MM.1S (cell line): Measurements from ENCODE around the gene LHB.
"Not testable (repeated sequence)": the region's sequence is repeated elsewhere in the genome, so short reads cannot be mapped to it uniquely, and the experiment has no call there.

ENCODE experiments used
- DNase-seq: peaks from one replicate; pipeline ENCODE4 v3.0.0-alpha.2; 2015
- H2AFZ ChIP-seq: fragments of 300-600 bp; sonication (generic); 2 replicates; pipeline ENCODE4 v1.6.0; 2016; ENCODE audit warnings: antibody characterized with exemption, low read length
- H3F3A ChIP-seq: fragments of 300-600 bp; sonication (generic); 2 replicates; pipeline ENCODE4 v1.6.1; 2016; ENCODE audit warnings: mild to moderate bottlenecking, antibody characterized with exemption, low read length, moderate library complexity, mixed read lengths; ENCODE audit not compliant: insufficient read depth
- H3K27ac ChIP-seq: fragments of 300-600 bp; sonication (generic); 2 replicates; pipeline ENCODE4 v1.5.1; 2016; ENCODE audit warnings: mild to moderate bottlenecking, low read length
- H3K27me3 ChIP-seq: fragments of 300-600 bp; sonication (generic); replicated peaks from 2 replicates; pipeline ENCODE4 v1.6.0; 2016; ENCODE audit warnings: low read length; ENCODE audit not compliant: insufficient read depth
- H3K36me3 ChIP-seq: fragments of 300-600 bp; sonication (generic); replicated peaks from 2 replicates; pipeline ENCODE4 v1.6.1; 2016; ENCODE audit warnings: mild to moderate bottlenecking, low read length, mixed read lengths; ENCODE audit not compliant: insufficient read depth
- H3K4me1 ChIP-seq: fragments of 300-600 bp; sonication (generic); 2 replicates; pipeline ENCODE4 v1.6.1; 2016; ENCODE audit warnings: low read length, mixed read lengths
- H3K4me2 ChIP-seq: fragments of 300-600 bp; sonication (generic); 2 replicates; pipeline ENCODE4 v1.6.0; 2016; ENCODE audit warnings: low read depth, low read length
- H3K4me3 ChIP-seq: fragments of 300-600 bp; sonication (generic); 2 replicates; pipeline ENCODE4 v1.5.1; 2016; ENCODE audit warnings: low read length, mixed read lengths
- H3K79me2 ChIP-seq: fragments of 300-600 bp; sonication (generic); 2 replicates; pipeline ENCODE4 v1.6.1; 2016; ENCODE audit warnings: mixed run types, low read length, mixed read lengths
- H3K9ac ChIP-seq: fragments of 300-600 bp; sonication (generic); 2 replicates; pipeline ENCODE4 v1.6.1; 2016; ENCODE audit warnings: low read length, mixed read lengths
- H3K9me2 ChIP-seq: fragments of 300-600 bp; sonication (generic); replicated peaks from 2 replicates; pipeline ENCODE4 v1.6.1; 2016; ENCODE audit warnings: mild to moderate bottlenecking, low read length, mixed read lengths; ENCODE audit not compliant: insufficient read depth
- H3K9me3 ChIP-seq: fragments of 300-600 bp; sonication (generic); replicated peaks from 2 replicates; pipeline ENCODE4 v1.6.1; 2016; ENCODE audit warnings: mild to moderate bottlenecking, low read length, mixed read lengths; ENCODE audit not compliant: insufficient read depth
- H4K20me1 ChIP-seq: fragments of 300-600 bp; sonication (generic); 2 replicates; pipeline ENCODE4 v1.6.1; 2016; ENCODE audit warnings: mild to moderate bottlenecking, low read length, moderate library complexity, mixed read lengths; ENCODE audit not compliant: insufficient read depth
- CTCF ChIP-seq: fragments of 300-600 bp; sonication (generic); IDR thresholded peaks from 2 replicates; pipeline ENCODE4 v1.5.1; 2016; ENCODE audit warnings: antibody characterized with exemption, low read length, mixed read lengths
- EZH2 ChIP-seq: fragments of 300-600 bp; sonication (generic); optimal IDR thresholded peaks from 2 replicates; pipeline ENCODE3; 2017; ENCODE audit warnings: low read depth, mild to moderate bottlenecking, antibody characterized with exemption, low read length, mixed read lengths
- EZH2phosphoT487 ChIP-seq: fragments of 300-600 bp; sonication (generic); IDR thresholded peaks from 2 replicates; pipeline ENCODE4 v1.6.1; 2018; ENCODE audit warnings: antibody characterized with exemption, low read length

The LHB gene

GRCh38 chr19:49056101-49056901, 39.4 kb upstream of the LHB start:
- peaks cover 64% of the 10 kb centered on the region for H3K27me3 ChIP-seq
- no peaks in the 10 kb centered on the region for H3K9me2 ChIP-seq
- no peak overlapping the region for H3K27ac ChIP-seq
- peak; percentile 41 for DNase-seq
- H3K79me2 ChIP-seq, result no peaks in the 10 kb centered on the region
- peak overlapping the region; percentile 94 for H3K4me2 ChIP-seq
- H3K36me3 ChIP-seq, result no peaks in the 10 kb centered on the region
- H3F3A ChIP-seq, result no peaks in the 10 kb centered on the region
- H3K4me3 ChIP-seq, result peak overlapping the region; percentile 57
- H3K9ac ChIP-seq, result no peak overlapping the region; the same call in 1 of the 2 replicates
- H2AFZ ChIP-seq, result peak overlapping the region; percentile 67
- H3K4me1 ChIP-seq, result peaks cover 9% of the 10 kb centered on the region
- H3K9me3 ChIP-seq, result no peaks in the 10 kb centered on the region
- TF ChIP-seq EZH2phosphoT487, result no peak
- no peak for TF ChIP-seq EZH2
- peak; percentile 11 for TF ChIP-seq CTCF
- no peaks in the 10 kb centered on the region for H4K20me1 ChIP-seq

- H3K27me3 ChIP-seq, result peaks cover 32% of the 10 kb centered on the region
- not testable (repeated sequence) for H3K36me3 ChIP-seq, H3K9me3 ChIP-seq, H3K79me2 ChIP-seq, H3K4me2 ChIP-seq, H3K4me1 ChIP-seq, H3K9ac ChIP-seq, H2AFZ ChIP-seq, H3K9me2 ChIP-seq, H3K27ac ChIP-seq, H4K20me1 ChIP-seq, H3F3A ChIP-seq, DNase-seq, H3K4me3 ChIP-seq
Observed at GRCh38 chr19:49050376-49051033, 33.6 kb upstream of the LHB start.

GRCh38 chr19:49049834-49050233, 32.9 kb upstream of the LHB start:
- not testable (repeated sequence) for H3K36me3 ChIP-seq, H3K27ac ChIP-seq, H3K9ac ChIP-seq, H3K4me1 ChIP-seq, H4K20me1 ChIP-seq, H2AFZ ChIP-seq, H3K79me2 ChIP-seq, DNase-seq, H3K4me2 ChIP-seq, H3K4me3 ChIP-seq, H3K9me2 ChIP-seq, H3K9me3 ChIP-seq, H3F3A ChIP-seq
- H3K27me3 ChIP-seq, result peaks cover 25% of the 10 kb centered on the region

- not testable (repeated sequence) for H3K4me1 ChIP-seq, H3K36me3 ChIP-seq, H3K9ac ChIP-seq, H3K4me3 ChIP-seq, DNase-seq, H3F3A ChIP-seq, H3K9me3 ChIP-seq, H3K79me2 ChIP-seq, H3K9me2 ChIP-seq, H4K20me1 ChIP-seq, H3K4me2 ChIP-seq, H3K27ac ChIP-seq, H2AFZ ChIP-seq
- peaks cover 25% of the 10 kb centered on the region for H3K27me3 ChIP-seq
Observed at GRCh38 chr19:49049011-49049410, 32.1 kb upstream of the LHB start, which contains the start of gene CGB8. Gene CGB8 (minus strand): TSS chr19:49049111. CDS start chr19:49048739, 372 bp downstream.

- not testable (repeated sequence) for H3K4me1 ChIP-seq, H3F3A ChIP-seq, H3K4me3 ChIP-seq, H3K9me3 ChIP-seq, H3K36me3 ChIP-seq, H2AFZ ChIP-seq, H3K9me2 ChIP-seq, H4K20me1 ChIP-seq, H3K27ac ChIP-seq, H3K4me2 ChIP-seq, DNase-seq, H3K9ac ChIP-seq, H3K79me2 ChIP-seq
- H3K27me3 ChIP-seq, result peaks cover 27% of the 10 kb centered on the region
Observed at GRCh38 chr19:49043548-49043947, 26.7 kb upstream of the LHB start, which contains the start of gene CGB5. Gene CGB5 (plus strand): TSS chr19:49043848. CDS start chr19:49044210, 362 bp downstream.

- H3K36me3 ChIP-seq, H3K9me2 ChIP-seq, H3K4me3 ChIP-seq, H4K20me1 ChIP-seq, H2AFZ ChIP-seq, H3K9me3 ChIP-seq, DNase-seq, H3K27ac ChIP-seq, H3K9ac ChIP-seq, H3K4me2 ChIP-seq, H3K4me1 ChIP-seq, H3K79me2 ChIP-seq, H3F3A ChIP-seq: not testable (repeated sequence)
- H3K27me3 ChIP-seq, result peaks cover 28% of the 10 kb centered on the region
Observed at GRCh38 chr19:49042666-49043065, 25.8 kb upstream of the LHB start.
